HG03575 (cell line): ENCODE data around the gene NIBAN1.

Source experiments
- ATAC-seq: cut with Tn5 transposase; IDR thresholded peaks from one replicate; pipeline ENCODE4 v1.9.1; 2021; ENCODE audit not compliant: unreplicated experiment, insufficient number of reproducible peaks, low FRiP score; ENCODE audit errors: extremely low read depth

Gene NIBAN1

DNA sequence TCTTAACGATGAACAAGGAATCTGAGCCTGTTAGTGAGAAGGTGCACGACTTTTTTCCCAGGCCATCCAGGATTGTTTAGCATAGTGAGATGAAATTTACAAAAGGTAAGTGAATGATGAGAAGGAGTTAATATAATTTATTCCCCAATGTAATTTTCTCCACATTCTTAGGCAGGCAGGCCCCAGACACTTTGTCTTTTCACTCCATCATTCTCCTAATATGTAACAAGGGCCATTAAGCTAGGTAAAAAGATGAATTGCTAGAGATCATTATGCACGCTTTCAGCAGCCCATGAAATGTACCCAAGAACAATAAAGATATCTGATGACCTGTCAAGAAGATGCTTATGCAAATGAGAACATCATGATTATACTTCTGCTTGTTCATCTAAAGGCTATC lies 24.1 kb downstream of the NIBAN1 start:
- ATAC-seq: no peak

DNA sequence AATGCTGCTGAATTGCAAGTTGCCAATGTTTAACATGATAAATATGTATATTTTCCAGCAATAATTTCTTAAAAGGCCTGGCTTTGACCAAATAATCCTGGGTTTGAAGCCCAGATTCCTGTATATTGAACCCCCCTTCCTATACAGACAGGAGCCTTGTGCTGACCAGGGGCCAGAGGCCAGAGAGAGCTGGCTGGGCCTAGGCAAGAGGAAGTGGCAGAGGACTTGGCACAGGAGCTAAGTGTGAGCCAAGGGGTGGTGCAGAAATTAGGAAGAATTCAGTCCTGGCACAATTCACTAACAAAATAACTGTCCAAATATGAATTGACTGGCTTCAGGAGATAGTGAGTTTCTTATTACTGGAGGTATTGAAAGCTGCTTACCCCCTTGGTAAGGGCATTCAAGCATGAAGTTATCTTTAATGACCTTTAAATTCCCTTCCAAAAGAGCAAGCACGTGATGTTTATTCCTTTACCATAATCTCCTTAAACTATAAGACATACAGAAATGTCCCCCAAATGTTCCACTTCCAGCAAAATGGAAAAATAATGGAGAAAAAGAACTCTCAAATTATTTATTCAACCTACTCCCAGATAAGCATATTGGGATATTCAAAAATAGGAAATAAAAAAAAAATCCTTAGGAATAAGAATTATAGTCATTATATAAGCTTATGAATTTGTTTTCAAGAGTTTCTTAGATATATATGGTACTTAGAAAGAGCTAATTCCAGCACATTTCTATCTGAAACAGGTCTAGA lies 26.6 kb downstream of the NIBAN1 start:
- no peak for ATAC-seq

DNA sequence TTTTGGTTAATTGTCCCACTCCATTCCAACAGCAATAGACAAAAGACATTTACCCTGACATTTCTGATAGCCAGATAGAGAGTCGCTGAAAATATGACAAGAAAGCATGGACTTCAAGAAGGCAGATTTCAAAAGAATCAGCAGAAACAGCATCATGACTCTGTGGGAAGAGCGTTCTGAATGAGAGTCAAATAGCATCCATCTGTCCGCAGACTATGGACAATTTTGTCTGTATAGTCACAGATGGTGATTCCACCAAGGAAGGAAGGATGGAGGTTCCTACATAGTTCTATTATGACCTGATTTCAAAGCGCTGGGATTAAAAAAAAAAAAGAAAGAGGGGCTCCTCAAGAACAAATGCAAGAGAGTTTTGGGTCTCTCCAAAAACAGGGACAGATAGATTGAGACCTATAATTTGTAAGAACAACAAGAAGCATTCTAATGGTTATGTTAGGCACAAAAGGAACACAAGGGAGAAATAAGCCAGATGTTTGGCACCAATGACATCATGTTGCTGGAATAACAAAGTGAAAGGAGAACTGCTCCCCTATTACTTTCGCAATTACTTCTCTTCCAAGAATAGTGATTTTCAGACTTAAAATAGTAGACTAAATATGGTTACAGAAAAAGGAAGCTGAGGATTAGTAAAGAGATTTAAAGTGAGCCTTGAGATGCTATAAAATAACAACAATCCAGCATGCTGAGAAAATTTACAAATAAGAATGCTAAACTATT lies 28.5 kb downstream of the NIBAN1 start:
- no peak for ATAC-seq

DNA sequence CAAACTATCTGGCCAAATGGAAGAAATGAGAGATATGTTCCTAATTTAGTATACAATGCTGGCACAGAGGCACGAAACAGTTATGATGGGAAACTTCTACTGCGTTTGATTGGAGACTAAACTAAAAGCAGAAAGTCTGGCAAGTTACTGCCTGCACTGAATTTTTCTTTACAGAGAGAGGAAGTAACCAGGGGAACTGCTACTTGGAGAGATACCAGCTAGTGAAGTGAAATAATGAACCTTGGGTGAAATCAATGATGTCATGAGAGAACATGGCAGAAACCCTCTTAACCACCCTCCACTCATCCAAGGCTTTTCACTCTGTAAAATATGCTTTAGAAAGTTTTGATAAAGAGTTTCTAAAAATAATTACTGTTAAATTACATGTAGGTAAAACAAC lies 29.3 kb downstream of the NIBAN1 start:
- ATAC-seq: peak; percentile 45

DNA sequence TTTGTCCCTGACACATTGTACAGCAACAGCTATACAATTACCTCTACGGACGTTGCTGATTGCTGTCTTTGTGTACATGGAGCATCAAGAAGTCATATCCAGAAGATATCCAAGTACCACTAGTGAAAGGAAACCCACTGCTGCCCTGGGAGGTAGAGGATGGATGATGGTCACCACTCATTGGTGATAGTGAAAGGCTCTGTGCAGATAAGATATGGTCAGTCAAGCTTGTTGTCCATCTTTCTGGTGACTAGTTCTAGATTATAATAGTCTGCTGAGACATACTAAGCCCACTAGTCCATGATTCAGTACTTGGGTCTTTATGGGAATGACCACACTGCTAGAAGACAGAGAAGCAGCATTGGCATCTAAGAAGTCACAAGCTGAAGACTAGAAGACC lies 30.3 kb downstream of the NIBAN1 start:
- no peak for ATAC-seq

DNA sequence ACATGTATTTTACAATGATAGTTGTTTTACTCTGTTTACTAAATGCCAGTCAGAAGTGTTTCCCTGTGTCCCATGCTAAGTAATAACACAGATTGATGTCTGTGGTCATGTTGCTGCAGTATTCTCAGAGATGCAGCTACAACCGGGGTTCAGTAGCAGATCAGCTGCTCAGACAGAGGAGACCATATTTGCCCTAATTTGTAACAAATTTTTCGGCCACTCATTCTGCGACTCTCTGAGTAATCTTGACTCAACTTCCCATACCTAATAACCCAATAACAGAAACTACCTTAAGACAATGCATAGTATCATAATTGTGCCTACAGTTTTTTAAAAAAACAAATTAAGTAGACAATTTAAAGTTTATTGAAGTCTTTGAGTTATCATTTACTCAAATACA lies 32.6 kb downstream of the NIBAN1 start:
- ATAC-seq: no peak

DNA sequence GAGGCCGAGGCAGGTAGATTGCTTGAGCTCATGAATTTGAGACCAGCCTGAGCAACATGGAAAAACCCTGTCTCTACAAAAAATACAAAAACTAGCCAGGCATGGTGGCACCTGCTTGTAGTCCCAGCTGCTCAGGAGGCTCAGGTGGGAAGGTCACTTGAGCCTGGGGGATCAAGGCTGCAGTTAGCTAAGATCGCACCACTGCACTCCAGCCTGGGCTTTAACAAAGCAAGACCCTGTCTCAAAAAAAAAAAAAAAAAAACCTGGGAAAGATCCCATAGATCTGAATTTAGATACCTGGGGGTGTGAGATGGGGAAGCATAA lies 32.9 kb downstream of the NIBAN1 start:
- no peak for ATAC-seq

DNA sequence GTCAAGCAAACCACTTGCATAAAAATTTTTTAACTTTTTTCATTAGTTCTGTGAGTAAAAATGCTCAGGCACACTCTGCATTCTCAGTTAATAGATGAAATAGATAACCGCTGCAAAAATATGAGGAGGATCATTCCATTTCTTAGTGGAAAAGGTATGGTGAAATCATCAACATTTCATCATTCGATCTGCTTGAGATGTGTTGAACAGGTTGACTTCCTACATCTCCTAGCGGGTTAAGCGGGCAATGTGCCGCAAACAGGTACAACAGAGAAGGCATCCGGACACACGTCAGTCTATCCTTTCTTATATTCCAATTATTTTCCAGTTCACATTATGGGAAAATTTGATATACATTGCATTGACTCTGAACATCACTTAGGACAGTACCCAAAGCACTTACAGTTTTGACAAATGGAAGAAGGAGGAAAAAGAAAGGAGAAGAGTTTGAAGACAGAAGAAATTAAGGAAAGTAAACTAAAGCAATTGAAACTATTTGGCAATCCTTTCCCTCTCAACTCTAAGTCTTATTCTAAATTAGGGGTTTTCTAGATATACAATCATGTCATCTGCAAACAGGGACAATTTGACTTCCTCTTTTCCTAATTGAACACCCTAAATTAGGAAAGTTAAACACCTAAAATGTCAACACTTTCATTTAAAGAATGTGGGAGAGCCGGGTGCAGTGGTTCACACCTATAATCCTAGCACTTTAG lies 33.5 kb downstream of the NIBAN1 start:
- ATAC-seq: no peak

DNA sequence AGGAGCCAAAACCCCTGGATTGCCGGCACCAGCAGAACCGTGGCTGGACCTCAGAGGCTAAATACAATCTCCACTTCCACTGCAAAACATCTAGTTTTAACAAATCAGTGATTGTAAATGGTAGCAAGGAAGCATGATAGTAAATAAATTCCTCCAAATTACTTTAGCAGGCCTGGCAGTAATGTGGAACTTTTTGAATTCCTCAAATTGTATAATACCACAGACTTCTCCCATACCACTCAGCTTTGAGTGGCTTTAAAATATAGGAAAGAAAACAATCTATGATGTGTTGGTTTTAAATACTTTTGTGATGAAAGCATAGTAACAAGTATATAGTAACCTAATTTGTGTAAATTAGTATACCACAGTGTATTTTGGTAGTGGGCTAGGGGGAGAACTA lies 34.1 kb downstream of the NIBAN1 start:
- ATAC-seq: no peak

DNA sequence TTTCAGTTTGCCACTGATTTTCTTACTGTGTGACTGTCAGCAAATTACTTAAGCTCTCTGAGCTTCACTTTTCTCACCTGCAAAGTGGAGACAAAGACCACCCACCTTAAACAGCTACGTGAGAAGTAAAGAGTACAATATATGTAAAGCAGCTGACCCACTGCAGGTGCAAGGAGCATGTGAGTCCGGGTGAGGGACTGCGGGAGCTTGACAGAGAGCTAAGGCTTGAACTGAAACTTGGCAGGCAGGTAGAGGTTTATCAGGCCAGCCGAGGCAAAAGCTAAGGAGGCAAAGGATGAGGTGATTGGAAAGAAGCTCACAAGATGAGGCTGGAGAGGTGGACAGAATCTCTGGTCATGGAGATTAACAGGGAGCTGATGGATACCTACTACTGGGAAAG lies 36.6 kb downstream of the NIBAN1 start:
- ATAC-seq: no peak

DNA sequence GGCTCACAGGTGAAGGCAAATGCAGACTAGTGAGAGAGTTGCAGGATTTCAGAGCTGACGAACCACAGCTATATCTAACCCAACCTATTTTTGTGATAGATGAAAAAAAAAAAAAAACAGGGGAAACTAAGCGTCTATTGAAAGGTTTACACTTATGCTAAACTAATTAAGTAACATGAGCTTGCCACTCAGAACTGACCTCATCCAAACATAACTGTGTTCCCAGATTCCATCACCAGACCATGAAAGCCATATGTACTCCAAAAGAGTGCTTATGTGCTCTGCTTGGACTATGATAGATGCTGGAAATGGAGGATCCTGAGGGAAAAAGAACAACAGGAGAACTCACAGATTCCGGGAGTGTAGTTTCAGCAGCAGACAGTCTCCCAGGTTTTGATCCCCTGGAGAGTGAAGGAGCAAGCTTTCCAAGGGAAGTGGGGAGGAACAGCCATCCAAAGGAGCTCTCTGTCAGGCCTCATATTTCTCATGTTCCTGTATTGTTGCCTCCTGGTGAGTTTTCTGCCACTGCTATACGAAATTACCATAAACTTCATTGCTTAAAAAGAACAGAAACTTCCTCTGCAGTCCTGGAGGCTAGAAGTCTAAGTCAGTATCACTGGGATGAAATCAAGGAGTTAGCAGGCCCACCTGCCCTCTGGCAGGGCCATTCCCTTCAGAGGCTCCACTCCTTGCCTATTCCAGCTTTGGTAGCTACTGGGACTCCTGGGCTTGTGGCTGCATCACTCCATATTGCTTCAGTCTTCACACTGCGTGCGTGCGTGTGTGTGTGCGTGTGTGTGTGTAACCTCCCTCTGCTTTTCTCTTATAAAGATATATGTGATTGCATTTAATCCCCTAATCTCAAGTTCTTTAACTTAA lies 38.1 kb downstream of the NIBAN1 start:
- no peak for ATAC-seq

DNA sequence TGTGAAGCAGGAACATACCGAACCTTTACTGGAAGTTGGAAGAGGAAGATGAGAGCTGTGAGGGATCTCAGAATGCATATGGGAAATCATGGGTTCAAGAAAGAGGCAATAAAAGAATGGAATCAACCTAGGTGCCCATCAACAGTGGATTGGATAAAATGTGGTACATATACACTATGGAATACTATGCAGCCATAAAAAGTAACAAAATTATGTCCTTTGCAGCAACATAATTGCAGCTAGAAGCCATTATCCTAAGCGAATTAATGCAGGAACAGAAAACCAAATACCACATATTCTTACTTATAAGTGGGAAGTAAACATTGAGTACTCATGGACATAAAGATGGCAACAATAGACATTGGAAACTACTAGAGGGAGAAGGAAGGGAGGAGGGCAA lies 40.4 kb downstream of the NIBAN1 start:
- no peak for ATAC-seq

DNA sequence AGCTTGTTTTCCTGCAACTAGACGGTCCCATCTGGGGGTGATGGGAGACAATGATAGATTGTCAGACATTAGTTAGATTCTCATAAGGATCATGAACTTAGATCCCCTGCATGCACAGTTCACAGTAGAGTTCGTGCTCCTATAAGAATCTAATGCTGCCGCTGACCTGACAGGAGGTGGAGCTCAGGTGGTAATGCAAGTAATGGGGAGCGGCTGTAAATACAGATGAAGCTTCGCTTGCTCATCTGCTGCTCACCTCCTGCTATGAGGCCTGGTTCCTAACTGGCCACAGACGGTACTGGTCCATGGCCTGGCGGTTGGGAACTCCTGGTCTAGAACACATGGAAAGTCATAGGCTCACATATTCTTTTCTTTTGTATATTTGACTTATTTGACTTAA lies 42.0 kb downstream of the NIBAN1 start:
- ATAC-seq: no peak

DNA sequence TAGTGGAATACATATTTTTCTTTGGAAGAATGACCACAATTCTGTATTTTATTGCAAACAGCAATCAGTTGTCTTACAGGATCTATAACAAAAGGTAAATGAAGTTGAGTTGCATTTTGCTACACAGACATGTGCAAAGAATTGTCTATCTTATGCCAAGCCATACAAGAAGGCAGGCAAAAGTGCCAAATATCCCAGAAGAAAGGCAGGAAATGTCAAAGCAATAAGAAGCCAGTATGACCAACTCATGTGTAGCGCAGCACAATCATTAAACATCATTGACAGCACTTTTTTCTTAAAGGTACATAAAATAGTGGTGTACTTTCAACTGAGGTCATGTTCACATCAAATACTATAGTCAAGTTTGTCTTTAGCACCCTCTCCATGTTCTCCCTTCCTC lies 42.7 kb downstream of the NIBAN1 start:
- no peak for ATAC-seq

DNA sequence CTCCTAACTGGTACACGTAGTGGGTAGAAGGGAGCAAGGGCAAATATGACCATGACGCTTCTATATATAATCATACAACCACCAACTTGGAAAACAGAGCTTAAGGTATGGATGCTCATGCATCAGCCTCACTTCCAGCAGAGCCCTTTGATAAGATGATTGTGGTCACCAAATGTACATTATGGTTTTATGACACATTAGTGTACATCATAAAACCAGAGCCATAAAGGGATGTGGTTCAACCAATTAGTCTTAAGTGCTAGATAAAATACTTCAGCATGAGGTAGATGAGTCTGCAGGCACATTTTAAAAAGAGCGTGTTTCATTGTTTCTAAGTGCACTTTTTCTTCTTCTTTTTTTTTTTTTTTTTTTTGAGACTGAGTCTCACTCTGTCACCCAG lies 43.7 kb downstream of the NIBAN1 start:
- no peak for ATAC-seq

DNA sequence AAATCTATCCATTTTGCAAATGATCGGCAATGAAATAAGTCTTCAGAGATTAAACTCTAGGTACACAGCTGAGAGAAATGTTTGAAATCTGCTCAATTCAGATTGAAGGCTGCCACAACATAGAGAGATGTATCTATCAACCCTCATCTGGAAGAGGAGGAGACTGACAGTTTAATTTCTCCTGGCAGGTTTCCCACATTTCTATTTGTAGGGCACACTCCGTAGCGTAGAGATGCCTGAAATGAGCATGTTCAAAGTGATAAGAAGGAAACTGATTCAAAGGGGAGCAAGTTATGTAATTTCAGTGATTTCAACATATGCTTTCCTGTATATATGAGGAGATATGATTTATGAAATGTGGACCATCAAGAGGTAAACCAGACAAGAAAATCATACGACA lies 44.1 kb downstream of the NIBAN1 start:
- ATAC-seq: no peak

DNA sequence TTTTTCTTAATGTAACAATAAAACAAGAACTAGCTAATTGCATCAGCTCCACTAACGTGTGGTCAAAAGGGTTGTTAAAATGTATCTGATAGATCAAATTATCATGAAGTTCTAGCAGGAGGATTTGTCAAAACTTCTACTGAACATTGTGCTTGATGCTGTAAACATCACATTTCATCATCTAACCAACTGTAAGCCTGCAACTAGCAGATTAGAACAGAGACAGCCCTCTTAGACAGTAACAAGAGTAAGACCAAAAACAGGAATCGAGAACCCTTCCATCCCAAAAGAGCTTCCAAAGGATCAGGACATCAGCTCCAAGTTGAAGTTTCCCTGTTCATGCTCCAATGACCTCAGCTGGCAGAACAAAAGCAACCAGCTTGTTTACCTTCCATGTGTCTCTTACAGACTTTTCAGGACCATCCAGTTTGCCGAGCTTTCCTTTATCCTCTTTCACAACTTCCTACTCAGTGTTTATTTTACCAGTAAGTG lies 44.6 kb downstream of the NIBAN1 start:
- ATAC-seq: no peak

DNA sequence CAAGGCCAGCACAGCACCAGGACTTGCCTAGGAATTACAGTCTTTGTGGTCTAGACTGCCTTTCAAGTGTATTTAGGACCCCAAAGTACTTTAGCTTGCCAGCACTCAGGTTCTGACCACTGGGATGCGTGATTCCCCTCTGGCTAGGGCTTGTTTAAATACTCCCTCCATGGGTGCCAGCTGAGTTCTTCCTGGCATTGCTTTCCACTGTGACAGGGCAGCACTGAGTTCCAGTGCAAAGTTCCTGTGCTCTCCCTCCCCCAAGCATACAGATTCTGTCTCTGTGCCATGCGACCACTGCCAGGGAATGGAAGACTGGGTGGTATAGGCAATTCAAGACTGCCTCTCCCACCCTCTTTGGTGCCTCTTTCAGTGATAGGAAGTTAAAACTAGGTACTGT lies 45.9 kb downstream of the NIBAN1 start:
- ATAC-seq: no peak
